Endothelial cell of umbilical vein (primary cell): ENCODE measurements around the gene HLA-DOA. TPM values are rescaled to one million over a fixed set of nuclear protein-coding genes. Genes with fewer than 3 reads are reported as not detected.
A peak's percentile ranks its signal among the peaks of the same experiment; 100 is the strongest.

Experiments used
- BruUV-seq: library from RNA; stranded (reverse); fragments of 400-500 nt; replicated peaks from 2 replicates; lab custom pipeline; 2021; lab: Mats Ljungman, UMichigan
- CTCF ChIA-PET: fragments of 300-600, 350-600 bp; sonication (Branson Sonifier 250); formaldehyde crosslinking; loops from one replicate; lab custom pipeline; 2021; ENCODE audit warnings: antibody characterized with exemption, inconsistent platforms; lab: Charles Lee
- POLR2A ChIA-PET: fragments of 300-600, 350-600 bp; sonication (Branson Sonifier 250); formaldehyde crosslinking; loops from one replicate; lab custom pipeline; 2021; ENCODE audit warnings: antibody characterized with exemption, inconsistent platforms; lab: Charles Lee
- DNase-seq: peaks from one replicate; pipeline ENCODE4 v3.0.0-alpha.2; 2011; ENCODE audit warnings: low read depth, low spot score
- FAIRE-seq: peaks from 2 replicates; lab custom pipeline; 2011; peaks lifted over from hg19 to GRCh38; lab: Jason Lieb, UNC
- H2AFZ ChIP-seq: 2 replicates; pipeline ENCODE4 v1.6.0; 2012; ENCODE audit warnings: low read depth, low read length, control low read depth, inconsistent platforms
- H3K27ac ChIP-seq: 2 replicates; pipeline ENCODE4 v1.5.1; 2011; ENCODE audit warnings: low read depth, mild to moderate bottlenecking, control low read depth, low read length, moderate library complexity; ENCODE audit not compliant: insufficient read depth
- H3K27me3 ChIP-seq, 2 experiments: 2 replicates each; pipeline versions ENCODE4 v1.6.0 to v1.6.1; 2011; ENCODE audit warnings: low read length in 2 of 2, mixed read lengths in 1 of 2; ENCODE audit not compliant: control insufficient read depth in 2 of 2, insufficient read depth in 2 of 2
- H3K36me3 ChIP-seq, 2 experiments: 2 replicates in 1 of 2; 3 replicates in 1 of 2; pipeline ENCODE4 v1.5.1; 2011; ENCODE audit warnings: low read length in 2 of 2, mild to moderate bottlenecking in 1 of 2, moderate library complexity in 1 of 2; ENCODE audit not compliant: control insufficient read depth in 2 of 2, insufficient read depth in 2 of 2; ENCODE audit errors: extremely low read depth in 1 of 2
- H3K4me1 ChIP-seq: 3 replicates; pipeline ENCODE4 v1.5.1; 2011; ENCODE audit warnings: mild to moderate bottlenecking, low read length; ENCODE audit not compliant: control insufficient read depth, insufficient read depth; ENCODE audit errors: extremely low read depth
- H3K4me2 ChIP-seq: 2 replicates; pipeline ENCODE4 v1.6.1; 2011; ENCODE audit warnings: low read length, control low read depth, mixed read lengths; ENCODE audit not compliant: insufficient read depth
- H3K4me3 ChIP-seq, 3 experiments: fragments of 200-600 bp in 1 of 3; sonication (generic), shearing (Covaris generic) in 1 of 3; replicated peaks in 1 of 3; 2 replicates each; pipeline ENCODE4 v1.5.1; 2011 to 2016; ENCODE audit warnings: control low read depth in 3 of 3, low read length in 3 of 3, mild to moderate bottlenecking in 2 of 3, inconsistent platforms in 1 of 3, low read depth in 1 of 3, moderate library complexity in 1 of 3; ENCODE audit not compliant: insufficient read depth in 1 of 3
- H3K79me2 ChIP-seq: 2 replicates; pipeline ENCODE4 v1.6.0; 2012; ENCODE audit warnings: low read length, inconsistent platforms; ENCODE audit not compliant: control insufficient read depth, insufficient read depth
- H3K9ac ChIP-seq: replicated peaks from 2 replicates; pipeline ENCODE3; 2011; ENCODE audit warnings: low read length, control low read depth; ENCODE audit not compliant: insufficient read depth; ENCODE audit errors: extremely low read depth
- H3K9me1 ChIP-seq: replicated peaks from 3 replicates; pipeline ENCODE4 v1.6.0; 2011; ENCODE audit warnings: mild to moderate bottlenecking, low read length; ENCODE audit not compliant: control insufficient read depth, insufficient read depth; ENCODE audit errors: extremely low read depth
- H3K9me3 ChIP-seq: replicated peaks from 2 replicates; pipeline ENCODE4 v1.5.1; 2012; ENCODE audit warnings: low read length, inconsistent platforms; ENCODE audit not compliant: control insufficient read depth, insufficient read depth
- H4K20me1 ChIP-seq: replicated peaks from 2 replicates; pipeline ENCODE3; 2011; ENCODE audit warnings: mild to moderate bottlenecking, low read length; ENCODE audit not compliant: control insufficient read depth, insufficient read depth; ENCODE audit errors: extremely low read depth
- CTCF ChIP-seq, 2 donors: IDR thresholded peaks; 1 replicate in 1 of 2; 2 replicates in 1 of 2; pipeline ENCODE4 v1.5.1; 2011; ENCODE audit warnings: low read length in 2 of 2, mild to moderate bottlenecking in 2 of 2, moderate library complexity in 2 of 2, control low read depth in 1 of 2, inconsistent platforms in 1 of 2, low read depth in 1 of 2; ENCODE audit not compliant: insufficient read depth in 1 of 2; ENCODE audit errors: extremely low read depth in 1 of 2
- JUN ChIP-seq: IDR thresholded peaks from 2 replicates; pipeline ENCODE4 v1.6.1; 2011; ENCODE audit warnings: borderline replicate concordance, low read depth; ENCODE audit not compliant: insufficient read length, insufficient read depth
- MAX ChIP-seq: IDR thresholded peaks from 2 replicates; pipeline ENCODE4 v1.6.1; 2011; ENCODE audit not compliant: insufficient read depth, insufficient read length
- MYC ChIP-seq: IDR thresholded peaks from one replicate; pipeline ENCODE4 v1.6.1; 2011; ENCODE audit warnings: mild to moderate bottlenecking, low read depth, low read length
- POLR2A ChIP-seq: IDR thresholded peaks from 2 replicates; pipeline ENCODE4 v1.6.1; 2012; ENCODE audit warnings: low read depth, mild to moderate bottlenecking, control low read depth, low read length
- POLR2AphosphoS5 ChIP-seq: IDR thresholded peaks from 2 replicates; pipeline ENCODE4 v1.6.1; 2012; ENCODE audit warnings: low read depth, mild to moderate bottlenecking, control low read depth, low read length, moderate library complexity; ENCODE audit not compliant: insufficient read depth
- dilution Hi-C: fragments of 300-500 bp; cut with MboI; formaldehyde crosslinking; loops from one replicate; pipeline ENCODE4 v1.15.0; 2019; ENCODE audit warnings: low sequenced_read_pairs; ENCODE audit not compliant: extremely low pct_ligation_motif_present
- intact Hi-C: fragments of 100-400 bp; cut with micrococcal nuclease; formaldehyde crosslinking; loops from one replicate; pipeline ENCODE4 v1.10.0; 2022
- polyA plus RNA-seq, 4 experiments: library from polyadenylated mRNA; depleted of rRNA in 3 of 4; stranded (reverse) in 3 of 4; unstranded in 1 of 4; fragments of >200 nt; gene quantifications; 2 replicates each; pipeline versions ENCODE4 v1.2.1 to v1.2.3, GENCODE V29; 2011 to 2012; ENCODE audit warnings: missing spikeins in 1 of 4
- total RNA-seq: library from RNA; stranded (reverse); gene quantifications from 2 replicates; pipeline ENCODE4 v1.2.3, GENCODE V29; 2021

HLA-DOA gene
- total and polyA plus RNA-seq, 2 donors (not counting 3 experiments of a cell fraction or from before 2014, with no cell fraction given) = not detected

GRCh38 chr6:32971242-32971580 is 38.2 kb downstream of the HLA-DOA start:
- POLR2A ChIA-PET = interaction anchor here (0.6 to 5.8 kb wide), 30 partner anchors 8 to 1430 kb away, joined by 3 to 89 read pairs (median 6); partner anchors contain the start of genes DDX39B, HLA-DMA, HLA-DMB and HMGA1
- dilution Hi-C loops = no loop called here
- FAIRE-seq = no peak

GRCh38 chr6:32970413-32971241 is 38.8 kb downstream of the HLA-DOA start:
- CTCF ChIA-PET = interaction anchor here (0.7 to 13.7 kb wide), 8 partner anchors 14 to 132 kb away, joined by 3 to 187 read pairs (median 14); partner anchors contain the start of genes HLA-DMA, TAP1 and TAP2
- peaks cover 43% of the 10 kb centered on the region for H3K79me2 ChIP-seq
- no peaks in the 10 kb centered on the region for H3K27me3 ChIP-seq
- H3K9me1 ChIP-seq = no peaks in the 10 kb centered on the region
- TF ChIP-seq MYC (no peak), JUN (no peak), CTCF (IDR thresholded peaks at IDR 0.05; ENCODE audit: extremely low read depth in 1 of 2, insufficient read depth in 1 of 2, low read depth in 1 of 2, low read length in 2 of 2) (no peak), POLR2AphosphoS5 (peak; percentile 40)
- H4K20me1 ChIP-seq = peaks cover 7% of the 10 kb centered on the region
- POLR2A ChIA-PET = interaction anchor here (0.7 to 5.8 kb wide), 8 partner anchors 10 to 1108 kb away, joined by 3 to 89 read pairs (median 22); partner anchors contain the start of genes HLA-DMA, NEU1 and TAP2
- dilution Hi-C loops = no loop called here
- peaks cover 30% of the 10 kb centered on the region for H3K4me1 ChIP-seq
- H2AFZ ChIP-seq = no peak overlapping the region
- FAIRE-seq = peak; percentile 62
- H3K9ac ChIP-seq = peak overlapping the region; percentile 100
- H3K9me3 ChIP-seq = no peaks in the 10 kb centered on the region
- DNase-seq = peak; percentile 77
- BruUV-seq = no TSS peak
- H3K4me2 ChIP-seq = peak overlapping the region; percentile 93
- H3K36me3 ChIP-seq = peaks cover 11 to 12% of the 10 kb centered on the region in 2 experiments
- peak overlapping the region; percentile 65 to 96 (median 76) for H3K4me3 ChIP-seq
- H3K27ac ChIP-seq = peak overlapping the region; percentile 99
- intact Hi-C loops = loop anchor here (5.0 to 10.0 kb wide), 4 partner anchors 128 to 793 kb away; partner anchors contain the start of genes AGPAT1, CUTA, HSD17B8 and PHF1

More at GRCh38 chr6:32971242-32971580, 38.2 kb downstream of the HLA-DOA start:
- peak overlapping the region; percentile 100 for H3K9ac ChIP-seq
- H3K36me3 ChIP-seq = peaks cover 16 to 17% of the 10 kb centered on the region in 2 experiments
- peaks cover 49% of the 10 kb centered on the region for H3K79me2 ChIP-seq
- H3K27ac ChIP-seq = peak overlapping the region; percentile 99
- no peaks in the 10 kb centered on the region for H3K9me1 ChIP-seq
- TF ChIP-seq MYC = no peak
- TF ChIP-seq POLR2A = peak; percentile 87
- peak; percentile 7 for TF ChIP-seq POLR2AphosphoS5
- no peak for TF ChIP-seq MAX
- peak overlapping the region; percentile 65 to 96 (median 76) for H3K4me3 ChIP-seq
- H3K9me3 ChIP-seq = no peaks in the 10 kb centered on the region
- TSS peak; percentile 47 for BruUV-seq
- H3K4me1 ChIP-seq = peaks cover 31% of the 10 kb centered on the region
- peaks cover 12% of the 10 kb centered on the region for H4K20me1 ChIP-seq
- H2AFZ ChIP-seq = no peak overlapping the region
- intact Hi-C loops = loop anchor here (5.0 to 10.0 kb wide), 4 partner anchors 129 to 794 kb away; partner anchors contain the start of genes AGPAT1, CUTA, HSD17B8 and PHF1
- no peaks in the 10 kb centered on the region for H3K27me3 ChIP-seq
- DNase-seq = no peak
- peak overlapping the region; percentile 93 for H3K4me2 ChIP-seq
- CTCF ChIA-PET = interaction anchor here (0.7 to 13.7 kb wide), 8 partner anchors 13 to 277 kb away, joined by 3 to 187 read pairs (median 14); partner anchors contain the start of genes HLA-DMA, TAP1 and TAP2
